OCI-LY1 (cell line): Measurements from ENCODE around the gene ADAM17.

ENCODE experiments used
- CTCF ChIP-seq: fragments of 200-600 bp; sonication (generic), shearing (Covaris generic); IDR thresholded peaks from 2 replicates; pipeline ENCODE4 v1.5.1; 2017; ENCODE audit warnings: mild to moderate bottlenecking, antibody characterized with exemption, low read length, moderate library complexity, mixed read lengths
- EZH2 ChIP-seq: fragments of 200-600 bp; sonication (generic), shearing (Covaris generic); IDR thresholded peaks from 2 replicates; pipeline ENCODE4 v1.8.0; 2017; ENCODE audit warnings: borderline replicate concordance, mixed run types, mild to moderate bottlenecking, antibody characterized with exemption, low read length, moderate library complexity, mixed read lengths

- TF ChIP-seq CTCF = no peak
- no peak for TF ChIP-seq EZH2
Measured at GRCh38 chr2:9565436-9566153, 10.0 kb upstream of the ADAM17 start.
